ENCODE measurements around the gene ZAP70. TPM values are rescaled to one million over a fixed set of nuclear protein-coding genes. Genes with fewer than 3 reads are reported as not detected.
A peak's percentile ranks its signal among the peaks of the same experiment; 100 is the strongest.

ZAP70 gene
- total RNA-seq, 1 experiment from 2014 or later = not detected

GRCh38 chr2:97717613-97717995 is 4.2 kb downstream of the ZAP70 start:
- no peak overlapping the region for H3K4me3 ChIP-seq (ENCODE audit: low read length)
- H3K9ac ChIP-seq (ENCODE audit: low read length) = no peak overlapping the region
- H3K36me3 ChIP-seq (ENCODE audit: insufficient read depth, low read length) = no peaks in the 10 kb centered on the region
- no peaks in the 10 kb centered on the region for H3K9me2 ChIP-seq (replicated peaks; ENCODE audit: insufficient read depth, low read length)
- no peak overlapping the region for H2AFZ ChIP-seq (ENCODE audit: low read length)
- H3K9me3 ChIP-seq (ENCODE audit: low read length) = no peaks in the 10 kb centered on the region
- no peaks in the 10 kb centered on the region for H4K20me1 ChIP-seq (ENCODE audit: insufficient read depth, low read depth, low read length)
- H3K4me1 ChIP-seq (ENCODE audit: low read length) = peaks cover 3% of the 10 kb centered on the region; the same call in 1 of the 2 replicates
- H3K4me2 ChIP-seq (ENCODE audit: low read depth, low read length, poor library complexity, severe bottlenecking) = no peak overlapping the region
- no peak for DNase-seq
- H3K79me2 ChIP-seq (ENCODE audit: low read length) = no peaks in the 10 kb centered on the region
- H3K27me3 ChIP-seq (ENCODE audit: low read length) = no peaks in the 10 kb centered on the region
- no peak overlapping the region for H3K27ac ChIP-seq (ENCODE audit: low read length)

- H3K79me2 ChIP-seq (ENCODE audit: low read length) = no peaks in the 10 kb centered on the region
- no peaks in the 10 kb centered on the region for H3K36me3 ChIP-seq (ENCODE audit: insufficient read depth, low read length)
- no peaks in the 10 kb centered on the region for H3K9me3 ChIP-seq (ENCODE audit: low read length)
- no peaks in the 10 kb centered on the region for H4K20me1 ChIP-seq (ENCODE audit: insufficient read depth, low read depth, low read length)
- DNase-seq = peak; percentile 48
- H3K4me1 ChIP-seq (ENCODE audit: low read length) = peaks cover 3% of the 10 kb centered on the region; the same call in 1 of the 2 replicates
- no peak overlapping the region for H3K4me2 ChIP-seq (ENCODE audit: low read depth, low read length, poor library complexity, severe bottlenecking)
- no peaks in the 10 kb centered on the region for H3K27me3 ChIP-seq (ENCODE audit: low read length)
- no peak overlapping the region for H3K27ac ChIP-seq (ENCODE audit: low read length)
- no peak overlapping the region for H3K4me3 ChIP-seq (ENCODE audit: low read length)
- H3K9me2 ChIP-seq (replicated peaks; ENCODE audit: insufficient read depth, low read length) = no peaks in the 10 kb centered on the region
- peak overlapping the region; percentile 81; the same call in 1 of the 2 replicates for H2AFZ ChIP-seq (ENCODE audit: low read length)
- no peak overlapping the region for H3K9ac ChIP-seq (ENCODE audit: low read length)
These were observed 4.9 kb downstream of the ZAP70 start for GRCh38 chr2:97718051-97718882.

GRCh38 chr2:97718942-97719341 is 5.6 kb downstream of the ZAP70 start:
- Histone ChIP-seq H3K36me3 (ENCODE audit: insufficient read depth, low read length) (no peaks in the 10 kb centered on the region), H3K9me2 (replicated peaks; ENCODE audit: insufficient read depth, low read length) (no peaks in the 10 kb centered on the region), H3K4me1 (ENCODE audit: low read length) (peaks cover 3% of the 10 kb centered on the region; the same call in 1 of the 2 replicates)

GRCh38 chr2:97719362-97720155 is 6.2 kb downstream of the ZAP70 start:
- no peaks in the 10 kb centered on the region for H4K20me1 ChIP-seq (ENCODE audit: insufficient read depth, low read depth, low read length)
- H3K9me2 ChIP-seq (replicated peaks; ENCODE audit: insufficient read depth, low read length) = no peaks in the 10 kb centered on the region
- no peaks in the 10 kb centered on the region for H3K79me2 ChIP-seq (ENCODE audit: low read length)
- no peak overlapping the region for H3K4me3 ChIP-seq (ENCODE audit: low read length)
- H3K4me2 ChIP-seq (ENCODE audit: low read depth, low read length, poor library complexity, severe bottlenecking) = no peak overlapping the region
- H3K36me3 ChIP-seq (ENCODE audit: insufficient read depth, low read length) = no peaks in the 10 kb centered on the region
- H3K9ac ChIP-seq (ENCODE audit: low read length) = no peak overlapping the region
- H3K27me3 ChIP-seq (ENCODE audit: low read length) = no peaks in the 10 kb centered on the region
- no peaks in the 10 kb centered on the region for H3K9me3 ChIP-seq (ENCODE audit: low read length)
- no peak overlapping the region for H3K27ac ChIP-seq (ENCODE audit: low read length)
- no peak for DNase-seq
- peaks cover 3% of the 10 kb centered on the region; the same call in 1 of the 2 replicates for H3K4me1 ChIP-seq (ENCODE audit: low read length)
- H2AFZ ChIP-seq (ENCODE audit: low read length) = no peak overlapping the region

More at GRCh38 chr2:97718942-97719341, 5.6 kb downstream of the ZAP70 start:
- Histone ChIP-seq H3K9me3 (ENCODE audit: low read length) (no peaks in the 10 kb centered on the region), H3K79me2 (ENCODE audit: low read length) (no peaks in the 10 kb centered on the region), H3K4me2 (ENCODE audit: low read depth, low read length, poor library complexity, severe bottlenecking) (no peak overlapping the region), H3K27me3 (ENCODE audit: low read length) (no peaks in the 10 kb centered on the region), H3K4me3 (ENCODE audit: low read length) (no peak overlapping the region), H3K9ac (ENCODE audit: low read length) (no peak overlapping the region), H2AFZ (ENCODE audit: low read length) (peak overlapping the region; percentile 81; the same call in 1 of the 2 replicates), H3K27ac (ENCODE audit: low read length) (no peak overlapping the region), H4K20me1 (ENCODE audit: insufficient read depth, low read depth, low read length) (no peaks in the 10 kb centered on the region)
- DNase-seq = no peak

GRCh38 chr2:97720746-97721145 is 7.4 kb downstream of the ZAP70 start:
- Histone ChIP-seq H3K9ac (ENCODE audit: low read length) (no peak overlapping the region), H3K4me2 (ENCODE audit: low read depth, low read length, poor library complexity, severe bottlenecking) (no peak overlapping the region)

GRCh38 chr2:97722227-97722626 is 8.9 kb downstream of the ZAP70 start:
- H4K20me1 ChIP-seq (ENCODE audit: insufficient read depth, low read depth, low read length) = no peaks in the 10 kb centered on the region
- no peaks in the 10 kb centered on the region for H3K9me2 ChIP-seq (replicated peaks; ENCODE audit: insufficient read depth, low read length)
- H3K4me1 ChIP-seq (ENCODE audit: low read length) = peaks cover 3% of the 10 kb centered on the region; the same call in 1 of the 2 replicates
- DNase-seq = no peak
- no peak overlapping the region for H2AFZ ChIP-seq (ENCODE audit: low read length)
- H3K79me2 ChIP-seq (ENCODE audit: low read length) = no peaks in the 10 kb centered on the region
- H3K36me3 ChIP-seq (ENCODE audit: insufficient read depth, low read length) = no peaks in the 10 kb centered on the region
- H3K4me3 ChIP-seq (ENCODE audit: low read length) = no peak overlapping the region
- H3K9me3 ChIP-seq (ENCODE audit: low read length) = no peaks in the 10 kb centered on the region
- H3K27me3 ChIP-seq (ENCODE audit: low read length) = no peaks in the 10 kb centered on the region
- no peak overlapping the region for H3K9ac ChIP-seq (ENCODE audit: low read length)
- H3K4me2 ChIP-seq (ENCODE audit: low read depth, low read length, poor library complexity, severe bottlenecking) = no peak overlapping the region
- no peak overlapping the region for H3K27ac ChIP-seq (ENCODE audit: low read length)

More at GRCh38 chr2:97720746-97721145, 7.4 kb downstream of the ZAP70 start:
- no peaks in the 10 kb centered on the region for H3K79me2 ChIP-seq (ENCODE audit: low read length)
- H3K9me3 ChIP-seq (ENCODE audit: low read length) = no peaks in the 10 kb centered on the region
- no peaks in the 10 kb centered on the region for H3K36me3 ChIP-seq (ENCODE audit: insufficient read depth, low read length)
- H3K27me3 ChIP-seq (ENCODE audit: low read length) = no peaks in the 10 kb centered on the region
- no peak overlapping the region for H3K27ac ChIP-seq (ENCODE audit: low read length)
- H4K20me1 ChIP-seq (ENCODE audit: insufficient read depth, low read depth, low read length) = no peaks in the 10 kb centered on the region
- no peaks in the 10 kb centered on the region for H3K9me2 ChIP-seq (replicated peaks; ENCODE audit: insufficient read depth, low read length)
- DNase-seq = no peak
- H3K4me3 ChIP-seq (ENCODE audit: low read length) = no peak overlapping the region
- peaks cover 3% of the 10 kb centered on the region; the same call in 1 of the 2 replicates for H3K4me1 ChIP-seq (ENCODE audit: low read length)
- H2AFZ ChIP-seq (ENCODE audit: low read length) = no peak overlapping the region

GRCh38 chr2:97723156-97724072 is 10.0 kb downstream of the ZAP70 start:
- H3K4me1 ChIP-seq (ENCODE audit: low read length) = peaks cover 3% of the 10 kb centered on the region; the same call in 1 of the 2 replicates
- H2AFZ ChIP-seq (ENCODE audit: low read length) = no peak overlapping the region
- H3K36me3 ChIP-seq (ENCODE audit: insufficient read depth, low read length) = no peaks in the 10 kb centered on the region
- no peaks in the 10 kb centered on the region for H3K9me2 ChIP-seq (replicated peaks; ENCODE audit: insufficient read depth, low read length)
- no peak overlapping the region for H3K9ac ChIP-seq (ENCODE audit: low read length)
- H3K79me2 ChIP-seq (ENCODE audit: low read length) = no peaks in the 10 kb centered on the region
- H3K27ac ChIP-seq (ENCODE audit: low read length) = no peak overlapping the region
- no peaks in the 10 kb centered on the region for H3K9me3 ChIP-seq (ENCODE audit: low read length)
- no peak overlapping the region for H3K4me2 ChIP-seq (ENCODE audit: low read depth, low read length, poor library complexity, severe bottlenecking)
- DNase-seq = no peak
- H3K27me3 ChIP-seq (ENCODE audit: low read length) = no peaks in the 10 kb centered on the region
- no peak overlapping the region for H3K4me3 ChIP-seq (ENCODE audit: low read length)
- no peaks in the 10 kb centered on the region for H4K20me1 ChIP-seq (ENCODE audit: insufficient read depth, low read depth, low read length)
